ENCODE results near the gene NDUFAF2. TPM values are rescaled to one million over a fixed set of nuclear protein-coding genes. Genes with fewer than 3 reads are reported as not detected.
"Not testable (repeated sequence)": the region's sequence is repeated elsewhere in the genome, so short reads cannot be mapped to it uniquely, and the experiment has no call there.

Gene NDUFAF2
- total RNA-seq, 5 donors from 2014 or later (not counting 1 experiment from before 2014, with no cell fraction given) = 10.8 to 18.4 (median 18.0) TPM

DNA sequence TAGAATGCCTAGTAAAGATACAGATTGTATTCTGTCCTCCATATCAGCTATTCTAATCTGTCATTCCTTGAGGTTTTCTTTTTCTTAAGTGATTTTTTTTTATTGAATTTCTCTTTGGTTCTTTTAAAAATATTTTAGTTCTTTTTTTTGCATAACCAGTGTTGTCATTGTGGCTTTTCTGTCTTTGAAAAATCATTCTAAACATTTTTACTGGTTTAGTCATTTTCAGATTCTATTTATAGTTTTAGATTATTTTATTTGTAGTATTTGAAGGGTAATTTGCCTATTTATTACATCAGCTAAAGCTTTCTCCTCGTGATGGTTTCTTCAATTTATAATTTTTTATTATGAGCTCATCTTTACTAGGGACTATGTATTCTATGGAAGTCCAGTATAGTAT lies 78.1 kb downstream of the NDUFAF2 start:
- H3K9me3 ChIP-seq = no peaks in the 10 kb centered on the region
- H3K36me3 ChIP-seq (ENCODE audit: control insufficient read depth in 2 of 2, extremely low read depth in 1 of 2, insufficient read depth in 1 of 2, low read length in 1 of 2) = no peaks in the 10 kb centered on the region
- no peak overlapping the region for H3K4me3 Mint-ChIP-seq
- ChIA-PET POLR2A (no interaction called here), CTCF (no interaction called here)
- no CpG with 5 or more reads among the region's 1 CpG for WGBS (ENCODE audit: insufficient coverage)
- no peak overlapping the region for H3K4me3 ChIP-seq (ENCODE audit: control insufficient read depth in 1 of 2, extremely low read depth in 1 of 2, low read length in 1 of 2)
- no peaks in the 10 kb centered on the region for H3K4me1 ChIP-seq (ENCODE audit: control insufficient read depth in 1 of 2, extremely low read depth in 1 of 2, insufficient read depth in 2 of 2, low read length in 2 of 2)
- H3K27ac ChIP-seq (ENCODE audit: low read length) = no peak overlapping the region
- DNase-seq (no peak), ATAC-seq (replicated peaks in 1 of 4) (no peak)
- H3K27ac Mint-ChIP-seq = no peak overlapping the region
- H3K27me3 Mint-ChIP-seq = no peaks in the 10 kb centered on the region
- H3K27me3 ChIP-seq (replicated peaks in 1 of 2; ENCODE audit: control insufficient read depth in 2 of 2, extremely low read depth in 1 of 2, insufficient read depth in 2 of 2, low read length in 1 of 2) = no peaks in the 10 kb centered on the region
- H3K4me1 Mint-ChIP-seq = peaks cover 6 to 22% (median 19%) of the 10 kb centered on the region in 3 donors
- H3K36me3 Mint-ChIP-seq = peaks cover 20% of the 10 kb centered on the region
- peaks cover 0 to 12% (median 2%) of the 10 kb centered on the region in 3 donors for H3K9me3 Mint-ChIP-seq

DNA sequence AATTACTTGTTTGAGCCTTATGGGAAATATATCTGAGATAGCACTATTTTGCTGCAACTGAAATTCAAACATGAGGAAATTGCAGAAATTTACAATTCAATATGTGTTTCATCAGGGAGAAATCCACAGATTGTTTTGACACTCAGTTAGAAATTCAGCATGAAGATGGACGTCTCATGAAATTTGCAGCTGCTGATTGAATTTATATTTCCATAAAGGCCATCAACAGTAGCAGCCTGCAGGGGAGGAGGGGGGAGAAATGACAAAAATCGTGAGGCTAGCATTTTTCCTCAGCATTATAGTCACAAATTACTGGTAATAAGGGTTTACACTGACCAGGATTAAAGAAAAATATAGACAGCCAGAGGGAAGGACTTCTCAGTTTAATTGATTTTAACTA lies 81.0 kb downstream of the NDUFAF2 start:
- Mint-ChIP-seq H3K27me3 (no peaks in the 10 kb centered on the region), H3K4me1 (peaks cover 5 to 19% (median 19%) of the 10 kb centered on the region in 3 donors), H3K9me3 (peaks cover 0 to 15% (median 2%) of the 10 kb centered on the region in 3 donors), H3K4me3 (no peak overlapping the region), H3K36me3 (peaks cover 21% of the 10 kb centered on the region), H3K27ac (no peak overlapping the region)
- no CpG with 5 or more reads among the region's 2 CpGs for WGBS (ENCODE audit: insufficient coverage)
- no peaks in the 10 kb centered on the region for H3K9me3 ChIP-seq
- CTCF ChIA-PET = no interaction called here
- ATAC-seq (replicated peaks in 1 of 4) (no peak), DNase-seq (no peak)
- H3K36me3 ChIP-seq (ENCODE audit: control insufficient read depth in 2 of 2, extremely low read depth in 1 of 2, insufficient read depth in 1 of 2, low read length in 1 of 2) = no peaks in the 10 kb centered on the region
- POLR2A ChIA-PET = no interaction called here
- H3K27ac ChIP-seq (ENCODE audit: low read length) = no peak overlapping the region
- no peaks in the 10 kb centered on the region for H3K4me1 ChIP-seq (ENCODE audit: control insufficient read depth in 1 of 2, extremely low read depth in 1 of 2, insufficient read depth in 2 of 2, low read length in 2 of 2)
- H3K4me3 ChIP-seq (ENCODE audit: control insufficient read depth in 1 of 2, extremely low read depth in 1 of 2, low read length in 1 of 2) = no peak overlapping the region
- no peaks in the 10 kb centered on the region for H3K27me3 ChIP-seq (replicated peaks in 1 of 2; ENCODE audit: control insufficient read depth in 2 of 2, extremely low read depth in 1 of 2, insufficient read depth in 2 of 2, low read length in 1 of 2)

DNA sequence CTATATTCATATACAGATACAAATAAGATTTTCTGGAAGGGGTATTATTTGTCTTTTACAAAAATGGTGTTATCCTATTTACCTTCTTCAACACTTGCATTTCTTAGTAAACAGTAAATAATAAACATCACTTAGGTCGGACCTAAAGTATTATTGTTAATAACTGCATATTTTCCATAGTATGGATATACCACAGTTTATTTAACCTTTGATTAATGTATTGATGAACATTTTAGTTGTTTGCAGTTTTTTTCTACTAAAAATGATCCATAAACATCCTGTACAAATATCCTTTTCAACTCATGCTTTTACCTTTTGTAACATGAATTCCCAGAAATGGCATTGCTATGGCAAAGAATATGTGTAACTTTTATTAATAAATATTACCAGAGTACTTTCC lies 83.4 kb downstream of the NDUFAF2 start:
- H3K36me3 Mint-ChIP-seq = peaks cover 18% of the 10 kb centered on the region
- H3K9me3 ChIP-seq = no peaks in the 10 kb centered on the region
- H3K27ac ChIP-seq (ENCODE audit: low read length) = no peak overlapping the region
- H3K4me1 ChIP-seq (ENCODE audit: control insufficient read depth in 1 of 2, extremely low read depth in 1 of 2, insufficient read depth in 2 of 2, low read length in 2 of 2) = no peaks in the 10 kb centered on the region
- no peaks in the 10 kb centered on the region for H3K27me3 Mint-ChIP-seq
- no peak for DNase-seq
- WGBS (ENCODE audit: insufficient coverage) = no CpG with 5 or more reads among the region's 1 CpG
- H3K4me1 Mint-ChIP-seq = peaks cover 0 to 19% (median 18%) of the 10 kb centered on the region in 3 donors
- no peaks in the 10 kb centered on the region for H3K27me3 ChIP-seq (replicated peaks in 1 of 2; ENCODE audit: control insufficient read depth in 2 of 2, extremely low read depth in 1 of 2, insufficient read depth in 2 of 2, low read length in 1 of 2)
- no peak for ATAC-seq (replicated peaks in 1 of 4)
- H3K36me3 ChIP-seq (ENCODE audit: control insufficient read depth in 2 of 2, extremely low read depth in 1 of 2, insufficient read depth in 1 of 2, low read length in 1 of 2) = no peaks in the 10 kb centered on the region
- peaks cover 0 to 6% (median 0%) of the 10 kb centered on the region in 3 donors for H3K9me3 Mint-ChIP-seq
- no peak overlapping the region for H3K4me3 ChIP-seq (ENCODE audit: control insufficient read depth in 1 of 2, extremely low read depth in 1 of 2, low read length in 1 of 2)
- no peak overlapping the region for H3K4me3 Mint-ChIP-seq
- POLR2A ChIA-PET = no interaction called here
- CTCF ChIA-PET = no interaction called here
- H3K27ac Mint-ChIP-seq = no peak overlapping the region

DNA sequence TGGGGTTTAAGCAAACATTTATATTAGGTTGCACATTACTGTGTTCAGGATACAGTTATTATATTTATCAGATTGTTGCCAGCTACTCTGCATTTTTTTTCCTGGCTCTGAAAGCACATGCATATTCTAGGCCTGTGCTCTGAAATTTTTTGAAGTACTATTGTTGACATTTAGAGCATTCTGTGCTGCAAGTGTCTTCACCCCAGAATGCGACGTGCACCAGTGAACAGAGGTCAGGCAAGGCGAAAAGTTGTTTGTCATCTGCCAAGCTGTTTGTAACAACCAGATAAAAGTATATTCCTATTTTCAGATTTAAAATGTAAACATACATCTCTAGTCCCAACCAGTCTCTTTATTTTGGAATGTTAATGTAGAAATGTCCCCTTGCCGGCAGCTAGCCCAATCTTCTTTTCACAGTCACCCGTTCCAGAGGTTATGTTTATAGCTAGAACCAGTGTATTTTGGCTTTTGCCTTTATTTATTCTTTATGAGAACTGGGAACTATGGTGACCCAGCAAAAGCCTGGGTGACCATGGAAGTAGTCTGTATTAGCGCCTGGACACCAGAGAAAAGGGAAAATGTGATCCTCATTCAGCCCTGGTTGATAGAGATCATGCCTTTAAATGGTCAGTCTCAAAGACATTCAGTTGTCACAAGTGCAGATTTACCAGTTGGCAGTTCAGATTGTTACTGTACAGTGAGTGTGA lies 84.6 kb downstream of the NDUFAF2 start:
- Histone ChIP-seq H3K27ac (ENCODE audit: low read length) (no peak overlapping the region), H3K9me3 (no peaks in the 10 kb centered on the region), H3K36me3 (ENCODE audit: control insufficient read depth in 2 of 2, extremely low read depth in 1 of 2, insufficient read depth in 1 of 2, low read length in 1 of 2) (no peaks in the 10 kb centered on the region), H3K4me3 (ENCODE audit: control insufficient read depth in 1 of 2, extremely low read depth in 1 of 2, low read length in 1 of 2) (no peak overlapping the region), H3K27me3 (replicated peaks in 1 of 2; ENCODE audit: control insufficient read depth in 2 of 2, extremely low read depth in 1 of 2, insufficient read depth in 2 of 2, low read length in 1 of 2) (no peaks in the 10 kb centered on the region), H3K4me1 (ENCODE audit: control insufficient read depth in 1 of 2, extremely low read depth in 1 of 2, insufficient read depth in 2 of 2, low read length in 2 of 2) (no peaks in the 10 kb centered on the region)
- H3K4me3 Mint-ChIP-seq = no peak overlapping the region
- H3K27ac Mint-ChIP-seq = no peak overlapping the region
- WGBS (ENCODE audit: insufficient coverage) = 91% methylated on average over 1 of the region's 6 CpGs
- peaks cover 0 to 15% (median 13%) of the 10 kb centered on the region in 3 donors for H3K4me1 Mint-ChIP-seq
- CTCF ChIA-PET = no interaction called here
- peaks cover 18% of the 10 kb centered on the region for H3K36me3 Mint-ChIP-seq
- no peak for DNase-seq
- POLR2A ChIA-PET = no interaction called here
- peaks cover 0 to 6% (median 0%) of the 10 kb centered on the region in 3 donors for H3K9me3 Mint-ChIP-seq
- no peaks in the 10 kb centered on the region for H3K27me3 Mint-ChIP-seq
- ATAC-seq (replicated peaks in 1 of 4) = no peak

DNA sequence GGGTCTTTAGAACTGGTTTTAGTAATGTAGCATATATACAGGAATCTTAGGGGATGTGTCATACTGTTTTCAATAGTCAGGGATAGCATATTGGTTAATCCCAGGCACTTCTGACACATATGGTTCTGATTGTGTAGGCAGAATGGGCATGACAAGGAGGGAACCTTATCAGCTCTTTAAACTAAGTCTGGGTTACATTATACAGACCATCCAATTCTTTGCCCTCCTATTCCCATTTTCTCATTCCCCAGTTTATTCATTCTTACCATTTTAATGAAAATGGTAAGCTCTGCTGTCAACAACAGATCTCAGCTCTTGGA lies 85.1 kb downstream of the NDUFAF2 start:
- Histone ChIP-seq H3K4me1 (ENCODE audit: control insufficient read depth in 1 of 2, extremely low read depth in 1 of 2, insufficient read depth in 2 of 2, low read length in 2 of 2) (no peaks in the 10 kb centered on the region), H3K4me3 (ENCODE audit: control insufficient read depth in 1 of 2, extremely low read depth in 1 of 2, low read length in 1 of 2) (no peak overlapping the region), H3K27ac (ENCODE audit: low read length) (no peak overlapping the region), H3K9me3 (no peaks in the 10 kb centered on the region), H3K36me3 (ENCODE audit: control insufficient read depth in 2 of 2, extremely low read depth in 1 of 2, insufficient read depth in 1 of 2, low read length in 1 of 2) (no peaks in the 10 kb centered on the region), H3K27me3 (replicated peaks in 1 of 2; ENCODE audit: control insufficient read depth in 2 of 2, extremely low read depth in 1 of 2, insufficient read depth in 2 of 2, low read length in 1 of 2) (no peaks in the 10 kb centered on the region)
- Mint-ChIP-seq H3K27ac (no peak overlapping the region), H3K27me3 (no peaks in the 10 kb centered on the region), H3K4me3 (no peak overlapping the region), H3K4me1 (peaks cover 0 to 12% (median 11%) of the 10 kb centered on the region in 3 donors), H3K36me3 (peaks cover 18% of the 10 kb centered on the region), H3K9me3 (peaks cover 0 to 6% (median 0%) of the 10 kb centered on the region in 3 donors)
- CTCF ChIA-PET = no interaction called here
- ATAC-seq (replicated peaks in 1 of 4) (no peak), DNase-seq (no peak)
- POLR2A ChIA-PET = no interaction called here

DNA sequence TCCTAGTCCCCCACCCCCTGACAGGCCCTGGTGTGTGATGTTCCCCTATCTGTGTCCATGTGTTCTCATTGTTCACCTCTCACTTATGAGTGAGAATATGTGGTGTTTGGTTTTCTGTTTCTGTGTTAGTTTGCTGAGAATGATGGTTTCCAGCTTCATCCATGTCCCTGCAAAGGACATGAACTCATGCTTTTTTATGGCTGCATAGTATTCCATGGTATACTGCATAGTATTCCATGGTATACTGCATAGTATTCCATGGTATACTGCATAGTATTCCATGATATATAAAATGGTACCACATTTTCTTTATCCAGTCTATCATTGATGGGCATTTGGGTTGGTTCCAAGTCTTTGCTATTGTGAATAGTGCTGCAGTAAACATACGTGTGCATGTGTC lies 86.3 kb downstream of the NDUFAF2 start:
- H3K27ac Mint-ChIP-seq; H3K9me3 Mint-ChIP-seq; ATAC-seq (replicated peaks in 1 of 4); H3K4me1 Mint-ChIP-seq; H3K36me3 ChIP-seq (ENCODE audit: control insufficient read depth in 2 of 2, extremely low read depth in 1 of 2, insufficient read depth in 1 of 2, low read length in 1 of 2); H3K9me3 ChIP-seq; CTCF ChIA-PET; H3K4me3 ChIP-seq (ENCODE audit: control insufficient read depth in 1 of 2, extremely low read depth in 1 of 2, low read length in 1 of 2); H3K27me3 ChIP-seq (replicated peaks in 1 of 2; ENCODE audit: control insufficient read depth in 2 of 2, extremely low read depth in 1 of 2, insufficient read depth in 2 of 2, low read length in 1 of 2); H3K27me3 Mint-ChIP-seq; H3K4me3 Mint-ChIP-seq; DNase-seq; H3K27ac ChIP-seq (ENCODE audit: low read length); H3K4me1 ChIP-seq (ENCODE audit: control insufficient read depth in 1 of 2, extremely low read depth in 1 of 2, insufficient read depth in 2 of 2, low read length in 2 of 2); POLR2A ChIA-PET: not testable (repeated sequence)
- peaks cover 18% of the 10 kb centered on the region for H3K36me3 Mint-ChIP-seq
- no CpG with 5 or more reads among the region's 1 CpG for WGBS (ENCODE audit: insufficient coverage)

DNA sequence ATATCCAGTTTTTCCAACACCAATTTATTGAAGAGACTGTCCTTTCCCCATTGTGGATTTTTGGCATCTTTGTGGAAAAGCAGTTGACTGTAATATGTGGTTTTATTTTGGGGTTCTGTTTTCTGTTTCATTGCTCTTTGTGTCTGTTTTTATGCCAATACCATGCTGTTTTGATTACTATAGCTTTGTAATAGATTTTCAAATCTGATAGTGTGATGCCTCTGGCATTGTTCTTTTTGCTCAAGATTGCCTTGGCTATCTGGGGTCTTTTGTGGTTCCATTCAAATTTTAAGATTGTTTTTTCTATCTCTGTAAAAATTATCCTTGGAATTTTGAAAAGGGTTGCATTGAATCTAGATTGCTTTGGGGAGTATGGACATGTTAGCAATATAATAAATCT lies 99.5 kb downstream of the NDUFAF2 start:
- H3K9me3 ChIP-seq = no peaks in the 10 kb centered on the region
- DNase-seq (no peak), ATAC-seq (replicated peaks in 1 of 4) (no peak)
- H3K4me3 Mint-ChIP-seq = no peak overlapping the region
- peaks cover 3 to 8% (median 6%) of the 10 kb centered on the region in 3 donors for H3K9me3 Mint-ChIP-seq
- peaks cover 0 to 4% (median 2%) of the 10 kb centered on the region in 3 donors for H3K4me1 Mint-ChIP-seq
- no peak overlapping the region for H3K4me3 ChIP-seq (ENCODE audit: control insufficient read depth in 1 of 2, extremely low read depth in 1 of 2, low read length in 1 of 2)
- no peak overlapping the region for H3K27ac Mint-ChIP-seq
- peaks cover 42% of the 10 kb centered on the region for H3K36me3 Mint-ChIP-seq
- H3K27me3 Mint-ChIP-seq = no peaks in the 10 kb centered on the region
- ChIA-PET CTCF (interaction anchor here in 1 of 2 donors (0.8 kb wide), 1 partner anchor 10 kb away, joined by 3 read pairs; no protein-coding TSS in a partner anchor), POLR2A (no interaction called here)
- no peaks in the 10 kb centered on the region for H3K36me3 ChIP-seq (ENCODE audit: control insufficient read depth in 2 of 2, extremely low read depth in 1 of 2, insufficient read depth in 1 of 2, low read length in 1 of 2)
- H3K4me1 ChIP-seq (ENCODE audit: control insufficient read depth in 1 of 2, extremely low read depth in 1 of 2, insufficient read depth in 2 of 2, low read length in 2 of 2) = no peaks in the 10 kb centered on the region
- no peak overlapping the region for H3K27ac ChIP-seq (ENCODE audit: low read length)
- H3K27me3 ChIP-seq (replicated peaks in 1 of 2; ENCODE audit: control insufficient read depth in 2 of 2, extremely low read depth in 1 of 2, insufficient read depth in 2 of 2, low read length in 1 of 2) = no peaks in the 10 kb centered on the region

All from T-cell (primary cell).